Lower lobe of right lung (tissue), 2 donors: Measurements from ENCODE around the gene ABHD6. TPM values are rescaled to one million over a fixed set of nuclear protein-coding genes. Genes with fewer than 3 reads are reported as not detected.
"Not testable (repeated sequence)": the region's sequence is repeated elsewhere in the genome, so short reads cannot be mapped to it uniquely, and the experiment has no call there.

Experiments
- ATAC-seq, 2 donors: fragments of 200-7000 bp; cut with Tn5 transposase; one replicate each; pipeline ENCODE4 v1.9.1; 2020 to 2022; ENCODE audit warnings: mild to moderate bottlenecking in 2 of 2, moderate library complexity in 2 of 2
- DNase-seq: peaks from one replicate; pipeline ENCODE4 v3.0.0-alpha.2; 2020
- H3K27ac ChIP-seq: fragments of 200-600 bp; one replicate; pipeline ENCODE4 v1.8.0; 2022
- H3K27me3 ChIP-seq: fragments of 200-600 bp; one replicate; pipeline ENCODE4 v1.8.0; 2022; ENCODE audit warnings: low read depth
- H3K36me3 ChIP-seq: fragments of 200-600 bp; one replicate; pipeline ENCODE4 v1.8.0; 2022; ENCODE audit warnings: mild to moderate bottlenecking
- H3K4me1 ChIP-seq: fragments of 200-600 bp; one replicate; pipeline ENCODE4 v1.8.0; 2022
- H3K4me3 ChIP-seq: fragments of 200-600 bp; one replicate; pipeline ENCODE4 v1.8.0; 2022; ENCODE audit warnings: mild to moderate bottlenecking
- H3K9me3 ChIP-seq: fragments of 200-600 bp; one replicate; pipeline ENCODE4 v1.8.0; 2022
- intact Hi-C: fragments of 100-400 bp; cut with DNase I; formaldehyde crosslinking; loops from one replicate; pipeline ENCODE4 v1.11.0; 2022
- total RNA-seq: library from RNA; stranded (reverse); fragmentation: NEBNext Ultra II Directional; extraction: Animal tissue kit (Norgen Biotek cat#: 25700); gene quantifications from one replicate; pipeline ENCODE4 v1.2.1, GENCODE V29; 2021
- TF ChIP-seq, protein P1 (sequence below): fragments of 200-600 bp; IDR thresholded peaks from one replicate; pipeline ENCODE4 v1.8.0; 2022; ENCODE audit warnings: antibody characterized with exemption, mild to moderate bottlenecking
- donor health status: DM: no; HTN: yes; CAD: no; lungs with severe emphysema.

Gene ABHD6
- total RNA-seq, 1 donor from 2014 or later = 16.2 TPM

GRCh38 chr3:58288011-58288728 lies 50.6 kb downstream of the ABHD6 start:
- Histone ChIP-seq H3K4me1 (no peaks in the 10 kb centered on the region), H3K36me3 (peaks cover 37% of the 10 kb centered on the region), H3K27ac (no peak overlapping the region), H3K9me3 (no peaks in the 10 kb centered on the region), H3K27me3 (no peaks in the 10 kb centered on the region), H3K4me3 (no peak overlapping the region)
- no peak for DNase-seq
- intact Hi-C loops = no loop called here
- TF ChIP-seq, protein P1, sequence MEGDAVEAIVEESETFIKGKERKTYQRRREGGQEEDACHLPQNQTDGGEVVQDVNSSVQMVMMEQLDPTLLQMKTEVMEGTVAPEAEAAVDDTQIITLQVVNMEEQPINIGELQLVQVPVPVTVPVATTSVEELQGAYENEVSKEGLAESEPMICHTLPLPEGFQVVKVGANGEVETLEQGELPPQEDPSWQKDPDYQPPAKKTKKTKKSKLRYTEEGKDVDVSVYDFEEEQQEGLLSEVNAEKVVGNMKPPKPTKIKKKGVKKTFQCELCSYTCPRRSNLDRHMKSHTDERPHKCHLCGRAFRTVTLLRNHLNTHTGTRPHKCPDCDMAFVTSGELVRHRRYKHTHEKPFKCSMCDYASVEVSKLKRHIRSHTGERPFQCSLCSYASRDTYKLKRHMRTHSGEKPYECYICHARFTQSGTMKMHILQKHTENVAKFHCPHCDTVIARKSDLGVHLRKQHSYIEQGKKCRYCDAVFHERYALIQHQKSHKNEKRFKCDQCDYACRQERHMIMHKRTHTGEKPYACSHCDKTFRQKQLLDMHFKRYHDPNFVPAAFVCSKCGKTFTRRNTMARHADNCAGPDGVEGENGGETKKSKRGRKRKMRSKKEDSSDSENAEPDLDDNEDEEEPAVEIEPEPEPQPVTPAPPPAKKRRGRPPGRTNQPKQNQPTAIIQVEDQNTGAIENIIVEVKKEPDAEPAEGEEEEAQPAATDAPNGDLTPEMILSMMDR = no peak
- ATAC-seq = no peak

DNA sequence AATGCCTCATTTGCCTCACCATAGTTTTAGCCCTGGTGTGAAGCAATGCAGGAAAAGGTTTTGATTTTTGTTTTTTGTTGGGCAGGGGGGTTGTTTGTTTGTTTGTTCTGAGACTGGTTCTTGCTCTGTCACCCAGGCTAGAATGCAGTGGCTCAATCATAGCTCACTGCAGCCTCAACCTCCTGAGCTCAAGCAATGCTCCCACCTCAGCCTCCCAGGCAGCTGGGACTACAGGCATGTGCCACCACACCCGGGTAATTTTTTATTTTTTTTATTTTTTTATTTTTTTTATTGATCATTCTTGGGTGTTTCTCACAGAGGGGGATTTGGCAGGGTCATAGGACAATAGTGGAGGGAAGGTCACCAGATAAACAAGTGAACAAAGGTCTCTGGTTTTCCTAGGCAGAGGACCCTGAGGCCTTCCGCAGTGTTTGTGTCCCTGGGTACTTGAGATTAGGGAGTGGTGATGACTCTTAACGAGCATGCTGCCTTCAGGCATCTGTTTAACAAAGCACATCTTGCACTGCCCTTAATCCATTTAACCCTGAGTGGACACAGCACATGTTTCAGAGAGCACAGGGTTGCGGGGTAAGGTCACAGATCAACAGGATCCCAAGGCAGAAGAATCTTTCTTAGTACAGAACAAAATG lies 51.5 kb downstream of the ABHD6 start:
- H3K27me3 ChIP-seq, ATAC-seq, H3K27ac ChIP-seq, DNase-seq, H3K4me1 ChIP-seq, H3K4me3 ChIP-seq, H3K9me3 ChIP-seq, intact Hi-C loops: not testable (repeated sequence)
- H3K36me3 ChIP-seq = peaks cover 42% of the 10 kb centered on the region

DNA sequence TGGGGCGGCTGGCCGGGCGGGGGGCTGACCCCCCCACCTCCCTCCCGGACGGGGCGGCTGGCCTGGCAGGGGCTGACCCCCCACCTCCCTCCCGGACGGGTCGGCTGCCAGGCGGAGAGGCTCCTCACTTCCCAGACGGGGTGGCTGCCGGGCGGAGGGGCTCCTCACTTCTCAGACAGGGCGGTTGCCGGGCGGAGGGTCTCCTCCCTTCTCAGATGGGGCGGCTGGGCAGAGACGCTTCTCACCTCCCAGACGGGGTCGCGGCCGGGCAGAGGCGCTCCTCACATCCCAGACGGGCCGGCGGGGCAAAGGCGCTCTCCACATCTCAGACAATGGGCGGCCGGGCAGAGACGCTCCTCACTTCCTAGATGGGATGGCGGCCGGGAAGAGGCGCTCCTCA lies 52.9 kb downstream of the ABHD6 start:
- DNase-seq, H3K9me3 ChIP-seq, H3K27me3 ChIP-seq, H3K27ac ChIP-seq, H3K4me3 ChIP-seq, intact Hi-C loops, ATAC-seq, H3K4me1 ChIP-seq: not testable (repeated sequence)
- peaks cover 36% of the 10 kb centered on the region for H3K36me3 ChIP-seq

DNA sequence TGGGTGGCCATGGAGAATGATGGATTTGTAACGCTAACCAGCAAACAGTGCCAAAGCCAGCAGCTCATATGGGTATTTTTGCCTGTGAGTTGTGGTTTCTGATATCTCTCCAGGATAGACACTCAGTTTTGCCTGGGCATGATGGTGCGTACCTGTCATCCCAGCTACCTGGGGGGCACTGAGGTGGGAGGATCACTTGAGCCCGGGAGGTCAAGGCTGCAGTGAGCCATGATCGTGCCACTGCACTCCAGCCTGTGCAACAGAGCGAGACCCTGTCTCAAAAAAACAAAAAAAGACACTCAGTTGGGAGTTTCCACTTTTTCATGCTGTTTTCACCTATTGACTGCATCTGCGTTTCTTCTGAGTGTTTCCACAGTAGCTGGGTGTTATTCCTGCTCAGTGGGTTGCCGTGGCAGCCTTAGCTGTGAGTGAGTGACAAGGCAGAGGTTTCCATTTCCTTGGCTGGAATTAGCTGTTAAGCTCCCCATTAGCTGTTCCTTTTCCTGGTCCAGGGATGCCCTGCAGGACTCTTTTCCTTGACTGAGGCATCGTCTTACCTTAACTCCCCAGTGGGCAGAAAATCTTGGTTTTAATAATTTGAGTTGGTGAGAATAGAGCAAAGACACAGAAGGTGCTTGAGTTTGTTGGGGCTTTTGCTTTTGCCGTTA lies 54.2 kb downstream of the ABHD6 start:
- TF ChIP-seq, protein P1 = no peak
- Histone ChIP-seq H3K36me3 (peaks cover 24% of the 10 kb centered on the region), H3K27me3 (no peaks in the 10 kb centered on the region), H3K27ac (no peak overlapping the region), H3K4me3 (no peak overlapping the region), H3K4me1 (no peaks in the 10 kb centered on the region), H3K9me3 (no peaks in the 10 kb centered on the region)
- no peak for ATAC-seq
- intact Hi-C loops = no loop called here
- DNase-seq = no peak

DNA sequence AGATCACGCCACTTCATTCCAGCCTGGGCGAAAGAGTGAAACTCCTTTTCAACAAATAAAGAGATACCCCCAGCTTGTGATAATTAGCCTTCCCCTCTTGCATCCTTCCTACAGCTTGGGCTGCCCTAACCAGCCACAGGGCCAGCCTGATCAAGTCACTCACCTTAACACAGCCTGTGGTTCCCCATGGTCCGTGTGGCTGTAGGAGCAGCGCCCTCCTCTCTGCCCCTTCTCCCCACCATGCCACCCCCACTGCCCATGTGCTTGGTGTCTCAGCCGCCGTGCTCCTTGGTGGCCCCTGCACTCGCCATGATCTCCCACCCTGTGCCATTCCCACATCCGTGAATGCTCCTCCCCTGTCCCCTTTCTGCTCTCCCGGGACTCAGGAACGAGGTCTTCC lies 55.3 kb downstream of the ABHD6 start:
- no peaks in the 10 kb centered on the region for H3K9me3 ChIP-seq
- TF ChIP-seq, protein P1 = no peak
- H3K27ac ChIP-seq = no peak overlapping the region
- intact Hi-C loops = no loop called here
- no peak overlapping the region for H3K4me3 ChIP-seq
- H3K27me3 ChIP-seq = no peaks in the 10 kb centered on the region
- no peaks in the 10 kb centered on the region for H3K4me1 ChIP-seq
- peaks cover 14% of the 10 kb centered on the region for H3K36me3 ChIP-seq
- DNase-seq = no peak
- no peak for ATAC-seq

GRCh38 chr3:58293516-58293915 lies 55.9 kb downstream of the ABHD6 start:
- DNase-seq (no peak), ATAC-seq (no peak)
- no peaks in the 10 kb centered on the region for H3K9me3 ChIP-seq
- H3K27me3 ChIP-seq = peaks cover 4% of the 10 kb centered on the region
- H3K4me1 ChIP-seq = no peaks in the 10 kb centered on the region
- TF ChIP-seq, protein P1 = no peak
- H3K4me3 ChIP-seq = no peak overlapping the region
- H3K36me3 ChIP-seq = peaks cover 7% of the 10 kb centered on the region
- intact Hi-C loops = no loop called here
- H3K27ac ChIP-seq = no peak overlapping the region
